ENCODE data around the gene HIC2.
"Not testable (repeated sequence)": the region's sequence is repeated elsewhere in the genome, so short reads cannot be mapped to it uniquely, and the experiment has no call there.

Gene HIC2, protein sequence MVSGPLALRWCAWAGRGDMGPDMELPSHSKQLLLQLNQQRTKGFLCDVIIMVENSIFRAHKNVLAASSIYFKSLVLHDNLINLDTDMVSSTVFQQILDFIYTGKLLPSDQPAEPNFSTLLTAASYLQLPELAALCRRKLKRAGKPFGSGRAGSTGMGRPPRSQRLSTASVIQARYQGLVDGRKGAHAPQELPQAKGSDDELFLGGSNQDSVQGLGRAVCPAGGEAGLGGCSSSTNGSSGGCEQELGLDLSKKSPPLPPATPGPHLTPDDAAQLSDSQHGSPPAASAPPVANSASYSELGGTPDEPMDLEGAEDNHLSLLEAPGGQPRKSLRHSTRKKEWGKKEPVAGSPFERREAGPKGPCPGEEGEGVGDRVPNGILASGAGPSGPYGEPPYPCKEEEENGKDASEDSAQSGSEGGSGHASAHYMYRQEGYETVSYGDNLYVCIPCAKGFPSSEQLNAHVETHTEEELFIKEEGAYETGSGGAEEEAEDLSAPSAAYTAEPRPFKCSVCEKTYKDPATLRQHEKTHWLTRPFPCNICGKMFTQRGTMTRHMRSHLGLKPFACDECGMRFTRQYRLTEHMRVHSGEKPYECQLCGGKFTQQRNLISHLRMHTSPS

GRCh38 chr22:21417227-21417746, at the start of gene HIC2:
Gene HIC2, plus strand, starts transcription at chr22:21417371. Its CDS starts 25,461 bp downstream, at chr22:21442832.
- DNase-seq (ENCODE audit: insufficient read length, low spot score); FAIRE-seq: not testable (repeated sequence)

- not testable (repeated sequence) for DNase-seq (ENCODE audit: insufficient read length, low spot score); FAIRE-seq
Observed at GRCh38 chr22:21368603-21369310, 48.4 kb upstream of the HIC2 start.

- not testable (repeated sequence) for FAIRE-seq; DNase-seq (ENCODE audit: insufficient read length, low spot score)
Observed at GRCh38 chr22:21375880-21376279, 41.3 kb upstream of the HIC2 start.

- not testable (repeated sequence) for FAIRE-seq; DNase-seq (ENCODE audit: insufficient read length, low spot score)
Observed at GRCh38 chr22:21383701-21384467, 33.3 kb upstream of the HIC2 start, which contains the start of gene RIMBP3B. Gene RIMBP3B, plus strand, starts transcription at chr22:21383751. Its CDS starts 108 bp downstream, at chr22:21383859.

- not testable (repeated sequence) for FAIRE-seq; DNase-seq (ENCODE audit: insufficient read length, low spot score)
Observed at GRCh38 chr22:21384468-21385357, 32.5 kb upstream of the HIC2 start.

GRCh38 chr22:21389480-21389879, 27.7 kb upstream of the HIC2 start:
- DNase-seq (ENCODE audit: insufficient read length, low spot score); FAIRE-seq: not testable (repeated sequence)

DNA sequence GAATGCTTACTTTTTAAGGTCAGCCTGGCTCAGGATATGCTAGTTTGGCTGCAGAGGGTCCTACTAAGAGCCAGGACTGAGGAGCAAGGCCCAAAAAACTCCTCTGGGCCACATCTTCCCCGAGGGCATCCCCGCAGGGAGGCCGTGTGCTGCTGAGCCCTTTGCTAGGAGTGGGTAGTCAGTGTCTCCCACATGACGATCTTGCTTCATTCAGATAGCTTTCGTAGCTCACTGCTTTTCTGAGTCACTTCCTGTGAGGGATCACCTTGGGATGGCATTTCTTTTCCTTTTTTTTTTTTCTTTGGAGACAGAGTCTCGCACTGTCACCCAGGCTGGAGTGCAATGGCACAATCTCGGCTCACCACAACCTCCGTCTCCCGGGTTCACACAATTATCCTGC, 27.2 kb upstream of the HIC2 start:
- FAIRE-seq; DNase-seq (ENCODE audit: insufficient read length, low spot score): not testable (repeated sequence)

DNA sequence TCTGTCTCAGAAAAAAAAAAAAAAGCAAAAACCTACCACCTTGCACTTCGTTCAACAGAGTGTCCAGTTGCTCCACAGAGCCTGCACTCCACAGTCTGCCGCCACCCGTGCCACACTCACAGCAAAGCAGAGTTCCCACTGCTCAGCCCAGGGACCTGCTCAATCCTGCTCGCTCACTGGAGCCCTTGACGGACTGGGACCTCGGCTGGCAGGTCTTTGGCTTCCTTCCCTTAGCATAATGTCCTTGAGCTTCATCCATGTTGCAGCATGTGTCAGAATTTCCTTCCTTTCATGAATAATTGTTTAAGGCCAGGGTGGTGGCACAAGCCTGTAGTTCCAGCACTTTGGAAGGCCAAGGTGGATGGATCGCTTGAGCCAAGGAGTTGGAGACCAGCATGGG, 22.6 kb upstream of the HIC2 start:
- FAIRE-seq; DNase-seq (ENCODE audit: insufficient read length, low spot score): not testable (repeated sequence)

DNA sequence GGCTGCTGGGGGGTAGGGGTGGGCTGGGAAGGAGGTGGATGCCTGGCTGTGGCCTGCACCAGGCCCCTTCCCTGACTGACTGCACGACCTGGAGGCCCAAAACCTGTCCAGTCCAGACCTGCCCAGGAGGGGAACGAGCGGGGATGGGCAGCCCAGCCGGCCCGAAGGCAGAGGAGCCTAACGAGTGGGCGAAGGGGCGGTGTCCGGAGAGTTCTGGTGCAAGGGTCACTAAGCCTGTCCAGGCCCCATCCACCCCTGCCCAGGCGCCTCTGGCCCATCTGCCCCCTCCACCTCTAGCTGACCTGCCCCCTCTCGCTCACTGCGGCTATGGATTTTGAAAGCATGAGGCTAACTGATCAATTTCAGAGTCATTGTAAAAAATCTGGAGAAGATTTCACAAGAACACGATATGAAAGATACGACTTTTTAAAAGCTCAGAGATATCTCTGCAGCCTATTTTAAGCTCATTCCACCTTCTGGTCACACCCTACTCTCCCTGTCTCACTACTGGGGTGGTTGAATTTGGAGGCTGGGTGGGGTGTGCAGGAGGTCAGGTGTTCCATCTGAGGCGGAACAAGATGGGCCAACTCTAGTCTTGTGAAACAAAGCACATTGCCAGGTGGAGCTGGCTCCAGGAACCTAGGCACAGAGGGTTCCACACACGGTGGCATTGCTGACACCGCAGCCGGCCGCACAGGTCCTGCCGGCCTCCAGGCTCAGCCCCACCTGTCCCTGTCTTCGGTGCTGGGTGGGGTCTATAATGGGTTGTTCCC, 15.8 kb upstream of the HIC2 start:
- FAIRE-seq; DNase-seq (ENCODE audit: insufficient read length, low spot score): not testable (repeated sequence)

DNA sequence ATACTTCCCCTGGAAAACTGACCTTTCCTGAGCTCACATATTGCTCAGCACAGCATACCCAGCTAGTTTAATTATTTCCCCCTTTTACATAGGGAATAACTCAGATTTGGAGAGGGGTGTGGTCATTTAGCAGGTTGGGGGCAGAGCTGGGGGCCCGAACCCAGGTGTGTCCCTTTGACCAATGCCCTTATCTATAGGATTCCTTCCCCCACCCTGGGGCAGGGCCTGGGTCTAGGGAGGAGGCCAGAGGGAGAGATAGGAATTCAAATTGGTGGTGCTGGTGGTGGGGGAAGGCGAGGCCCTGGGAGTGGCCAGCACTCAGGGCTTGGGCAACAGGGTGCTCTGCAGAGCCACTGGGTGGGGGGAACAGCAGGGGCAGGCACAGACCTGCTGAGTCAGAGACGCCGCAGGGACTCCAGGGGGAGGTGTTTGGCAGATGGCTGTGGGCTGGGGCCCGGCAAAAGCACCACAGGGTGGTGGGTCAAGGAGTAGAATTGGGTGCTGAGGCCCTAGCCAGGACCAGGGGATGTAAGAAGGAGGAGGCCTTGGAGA, 14.3 kb upstream of the HIC2 start:
- not testable (repeated sequence) for FAIRE-seq; DNase-seq (ENCODE audit: insufficient read length, low spot score)

DNA sequence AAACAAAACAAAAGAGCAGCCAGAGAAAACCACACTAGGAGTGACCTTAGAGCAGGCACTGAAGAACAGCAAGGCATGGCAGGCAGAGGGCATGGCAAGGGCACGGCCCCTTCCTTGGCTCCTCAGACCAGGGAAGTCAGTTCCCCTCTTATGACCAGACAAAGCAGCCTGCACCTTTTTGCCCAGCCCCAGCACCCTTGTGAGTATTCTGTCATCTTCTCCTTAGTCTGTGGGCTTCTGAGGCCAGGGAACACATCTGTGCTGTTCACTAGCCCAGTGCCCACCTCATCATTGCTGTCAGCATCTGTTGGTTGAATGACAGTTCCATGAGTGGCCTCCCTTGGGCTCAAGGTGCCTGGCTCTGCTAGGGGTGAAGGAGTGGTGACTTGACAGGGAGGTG, 10.0 kb upstream of the HIC2 start:
- FAIRE-seq, result not testable (repeated sequence)

DNA sequence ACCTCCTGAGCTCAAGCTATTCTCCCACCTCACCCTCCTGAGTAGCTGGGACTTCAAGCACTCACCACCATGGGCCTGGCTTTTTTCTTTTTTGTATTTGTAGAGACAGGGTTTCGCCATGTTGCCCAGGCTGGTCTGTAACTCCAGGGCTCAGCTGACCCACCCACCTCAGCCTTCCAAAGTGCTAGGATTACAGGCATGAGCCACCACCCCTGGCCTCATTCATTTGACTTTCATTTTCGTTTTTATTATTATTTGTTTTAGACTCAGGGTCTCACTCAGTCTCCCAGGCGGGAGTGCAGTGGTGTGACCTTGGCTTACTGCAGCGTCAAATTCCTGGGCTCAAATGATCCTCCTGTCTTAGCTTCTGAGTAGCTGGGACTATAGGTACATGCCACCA, 9.4 kb upstream of the HIC2 start:
- not testable (repeated sequence) for FAIRE-seq

More for the DNA sequence above, 10.0 kb upstream of the HIC2 start:
- DNase-seq (ENCODE audit: insufficient read length, low spot score), result not testable (repeated sequence)

GRCh38 chr22:21416375-21416774, 796 bp upstream of the HIC2 start:
- FAIRE-seq; DNase-seq (ENCODE audit: insufficient read length, low spot score): not testable (repeated sequence)

More for the DNA sequence above, 9.4 kb upstream of the HIC2 start:
- not testable (repeated sequence) for DNase-seq (ENCODE audit: insufficient read length, low spot score)

- not testable (repeated sequence) for FAIRE-seq; DNase-seq (ENCODE audit: insufficient read length, low spot score)
Observed at GRCh38 chr22:21417853-21418252, 682 bp downstream of the HIC2 start.

DNA sequence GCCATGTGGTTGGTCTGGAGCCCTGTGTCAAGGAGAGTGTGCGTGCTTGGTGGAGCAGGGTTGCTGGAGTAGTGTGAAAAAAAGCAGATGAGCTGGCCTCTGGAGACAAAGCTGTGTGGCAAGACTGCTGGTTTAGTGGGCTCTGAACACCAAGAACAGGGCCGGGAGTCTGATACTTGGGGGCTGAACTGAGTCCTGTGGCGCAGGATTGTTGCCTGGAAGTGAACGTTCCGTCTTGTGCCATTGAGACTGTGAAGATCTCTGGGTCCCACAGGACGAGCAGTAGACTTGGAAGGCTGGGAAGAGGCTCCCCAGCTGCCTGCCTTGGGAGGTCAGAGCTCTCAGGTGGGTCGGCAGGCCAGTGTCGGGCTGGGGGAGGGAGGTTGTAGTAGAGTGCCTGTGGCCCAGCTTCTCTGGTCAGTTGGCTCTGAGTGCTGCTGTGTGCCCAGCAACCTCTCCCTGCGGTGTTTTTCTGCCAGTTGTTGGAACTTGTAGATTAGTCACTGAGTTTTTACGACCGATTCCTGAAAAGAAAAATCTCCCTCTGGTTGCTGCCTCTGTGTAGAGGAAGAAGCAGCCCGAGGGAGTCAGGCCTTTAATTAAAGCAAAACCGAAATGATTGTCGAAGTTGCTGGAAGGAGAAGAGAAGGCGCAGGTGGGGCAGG, 1.9 kb downstream of the HIC2 start:
- FAIRE-seq; DNase-seq (ENCODE audit: insufficient read length, low spot score): not testable (repeated sequence)

DNA sequence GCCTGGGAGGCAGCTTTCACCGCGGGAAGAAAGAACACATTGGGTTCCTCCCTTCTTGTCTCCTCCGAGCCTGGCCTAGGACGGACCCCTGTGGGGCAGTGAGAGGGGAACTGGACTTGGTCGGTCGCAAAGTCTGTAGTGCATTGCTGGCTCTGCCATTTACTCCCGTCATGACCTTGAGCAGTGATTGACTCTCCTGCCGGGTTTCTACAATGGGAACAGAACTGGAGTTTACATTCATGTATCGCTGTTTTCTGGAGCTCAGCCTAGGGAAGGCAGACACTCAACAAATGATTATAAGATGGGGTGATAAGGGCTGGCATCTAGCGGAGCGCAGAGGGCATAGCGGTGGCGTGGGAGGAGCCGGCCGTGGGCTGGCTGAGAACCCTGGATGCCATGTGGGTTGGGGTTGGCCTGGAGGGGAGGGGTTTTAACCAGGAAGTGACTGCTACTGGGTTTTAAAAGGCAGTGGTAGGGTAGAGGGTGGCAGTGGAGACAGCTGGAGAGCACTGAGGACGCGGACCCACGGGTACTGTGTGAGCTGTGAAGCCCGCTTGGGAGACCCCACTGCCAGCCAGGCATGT, 3.1 kb downstream of the HIC2 start:
- FAIRE-seq; DNase-seq (ENCODE audit: insufficient read length, low spot score): not testable (repeated sequence)

Data from H54 (cell line).